Activated CD4-positive, CD25-positive, alpha-beta regulatory T cell treated with anti-CD3 and anti-CD28 coated beads, Interleukin-2, amount 50 U/mL, for 16 hours (primary cell): Measurements from ENCODE around the gene TCN2.
"Not testable (repeated sequence)": the region's sequence is repeated elsewhere in the genome, so short reads cannot be mapped to it uniquely, and the experiment has no call there.

Experiments used
- DNase-seq: peaks from one replicate; pipeline ENCODE4 v3.0.0-alpha.2; 2020; ENCODE audit warnings: low read depth, low spot score

TCN2 gene

GRCh38 chr22:30609260-30610185 lies 2.5 kb downstream of the TCN2 start:
- DNase-seq = no peak

GRCh38 chr22:30610299-30610698 lies 3.3 kb downstream of the TCN2 start:
- DNase-seq = no peak

GRCh38 chr22:30611197-30611596 lies 4.2 kb downstream of the TCN2 start:
- no peak for DNase-seq

GRCh38 chr22:30612789-30613188 lies 5.8 kb downstream of the TCN2 start:
- DNase-seq = no peak

- DNase-seq = no peak
These were observed 7.3 kb downstream of the TCN2 start for GRCh38 chr22:30614268-30614667.

GRCh38 chr22:30614879-30615278 lies 7.9 kb downstream of the TCN2 start:
- no peak for DNase-seq

GRCh38 chr22:30615543-30615954 lies 8.6 kb downstream of the TCN2 start:
- no peak for DNase-seq

GRCh38 chr22:30617819-30618218 lies 10.8 kb downstream of the TCN2 start:
- no peak for DNase-seq

GRCh38 chr22:30619909-30620308 lies 12.9 kb downstream of the TCN2 start:
- not testable (repeated sequence) for DNase-seq

- no peak for DNase-seq
These were observed 19.4 kb downstream of the TCN2 start for GRCh38 chr22:30626413-30626812.

GRCh38 chr22:30627471-30627870 lies 20.5 kb downstream of the TCN2 start:
- DNase-seq = no peak

- DNase-seq = no peak
These were observed 21.5 kb downstream of the TCN2 start for GRCh38 chr22:30628491-30628890.

- not testable (repeated sequence) for DNase-seq
These were observed 24.5 kb downstream of the TCN2 start for GRCh38 chr22:30631469-30631868.

GRCh38 chr22:30634471-30635233 lies 27.7 kb downstream of the TCN2 start:
- peak; percentile 83 for DNase-seq

GRCh38 chr22:30635273-30636225 lies 28.6 kb downstream of the TCN2 start, which contains the start of gene SLC35E4:
Gene SLC35E4 (plus strand): TSS chr22:30635781. CDS start chr22:30636451, 670 bp downstream.
- DNase-seq = peak; percentile 90

- no peak for DNase-seq
These were observed 29.5 kb downstream of the TCN2 start for GRCh38 chr22:30636226-30637077.

- no peak for DNase-seq
These were observed 30.7 kb downstream of the TCN2 start for GRCh38 chr22:30637701-30638114.

GRCh38 chr22:30640361-30640760 lies 33.4 kb downstream of the TCN2 start:
- DNase-seq = no peak

- DNase-seq = no peak
These were observed 34.0 kb downstream of the TCN2 start for GRCh38 chr22:30640839-30641430.
